HG03097 (cell line): ENCODE results near the gene LILRB5.
"Not testable (repeated sequence)": the region's sequence is repeated elsewhere in the genome, so short reads cannot be mapped to it uniquely, and the experiment has no call there.

Source experiments
- ATAC-seq: cut with Tn5 transposase; IDR thresholded peaks from one replicate; pipeline ENCODE4 v1.9.1; 2021; ENCODE audit not compliant: unreplicated experiment, low FRiP score

Gene LILRB5

DNA sequence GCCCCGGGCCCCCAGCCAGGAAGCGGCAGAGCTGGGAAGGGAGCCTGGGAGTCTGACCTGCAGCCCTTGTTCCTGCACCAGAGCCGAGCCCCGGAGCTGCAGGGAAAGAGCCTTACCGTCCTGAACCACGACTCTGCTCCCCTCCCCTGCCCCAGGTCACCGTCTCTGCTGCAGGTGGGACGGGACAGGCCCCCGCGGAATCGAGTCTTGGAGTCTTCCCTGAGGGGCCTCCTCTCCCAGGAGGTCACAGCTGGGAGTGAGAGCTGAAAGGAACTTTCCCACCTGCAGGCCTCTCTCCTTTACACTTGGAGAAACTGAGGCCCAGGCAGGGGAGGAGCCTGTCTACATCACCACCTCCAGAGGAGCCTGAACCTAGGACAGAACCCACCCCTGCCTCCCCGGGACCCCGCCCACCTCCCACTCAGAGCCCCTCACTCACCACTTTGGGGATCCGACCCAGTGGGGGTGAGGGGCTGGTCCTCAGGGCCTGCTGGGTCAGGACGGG is 20.1 kb upstream of the LILRB5 start:
- not testable (repeated sequence) for ATAC-seq

DNA sequence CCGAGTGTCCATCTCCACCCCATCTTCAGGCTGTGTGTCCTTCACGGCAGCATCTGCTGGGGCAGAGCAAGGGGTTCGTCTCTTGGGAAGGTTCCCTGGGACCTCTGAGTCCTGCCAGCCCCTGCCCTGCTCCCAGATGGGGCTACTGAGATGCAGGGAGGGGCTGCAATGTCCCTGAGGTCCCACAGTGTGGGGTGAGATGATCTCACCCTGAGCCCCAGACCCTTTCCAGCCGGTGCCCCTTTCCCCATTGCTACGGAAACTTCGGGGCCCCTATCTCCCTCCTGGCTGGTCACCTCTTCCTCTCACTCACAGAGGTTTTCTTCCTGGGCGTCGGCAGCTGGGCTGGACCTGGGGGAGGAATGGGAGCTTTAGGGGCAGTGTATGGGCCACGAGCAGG is 18.9 kb upstream of the LILRB5 start:
- ATAC-seq: no peak

DNA sequence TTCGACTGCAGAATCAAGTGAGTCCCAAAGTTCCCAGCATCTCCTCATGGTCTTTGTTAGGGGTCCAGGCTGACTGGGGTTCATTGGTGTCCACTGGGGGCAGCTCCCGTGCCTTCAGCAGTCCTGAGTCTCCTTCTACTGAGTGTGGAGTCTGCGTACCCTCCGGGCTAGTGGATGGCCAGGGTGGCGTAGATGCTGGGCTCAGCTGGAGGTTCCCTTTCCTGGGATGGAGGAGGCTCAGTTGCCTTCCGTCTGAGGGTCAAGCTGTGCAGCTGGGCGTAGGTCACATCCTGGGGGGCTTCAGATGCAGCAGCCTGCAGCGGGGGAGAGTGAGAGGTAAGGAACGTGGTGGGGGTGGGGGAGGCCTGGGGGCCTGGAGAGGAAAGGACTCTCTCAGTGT is 17.4 kb upstream of the LILRB5 start:
- not testable (repeated sequence) for ATAC-seq

DNA sequence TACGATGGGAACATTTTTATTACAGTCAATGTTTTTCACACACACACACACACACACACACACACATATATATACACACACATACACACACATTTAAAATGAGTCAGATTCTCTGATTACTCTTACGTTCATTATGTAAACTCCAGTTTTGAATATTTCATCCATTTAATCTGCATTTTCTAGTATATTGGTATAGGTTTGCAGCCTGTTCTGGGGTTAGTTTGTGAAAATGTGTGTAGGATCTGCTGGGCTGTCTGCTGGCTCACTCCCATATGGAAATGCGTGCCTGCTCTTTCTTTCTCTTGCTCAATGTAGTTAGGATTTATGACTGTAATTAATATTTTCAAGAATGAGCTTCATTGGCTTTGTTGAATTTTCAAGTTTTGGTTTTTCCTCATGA is 16.7 kb upstream of the LILRB5 start:
- ATAC-seq: no peak

DNA sequence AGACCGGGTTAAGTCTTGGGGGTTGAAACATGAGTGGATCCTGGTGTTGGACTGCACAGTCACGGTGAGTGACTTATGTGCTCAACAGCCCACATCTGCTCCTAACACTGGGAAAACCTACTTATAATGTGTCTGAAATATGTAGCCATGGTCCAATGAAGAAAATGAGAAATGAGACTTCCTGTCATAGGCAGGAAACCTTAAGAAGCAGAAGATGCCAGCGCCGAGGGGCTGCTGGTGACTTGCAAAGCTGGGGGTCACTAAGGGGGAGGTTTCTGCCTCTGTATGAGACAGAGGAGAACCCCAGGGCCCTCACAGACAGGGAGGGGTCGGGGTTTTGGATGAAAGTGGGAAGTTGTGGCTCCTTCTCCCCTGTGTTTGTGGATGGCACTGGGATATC is 15.1 kb upstream of the LILRB5 start:
- not testable (repeated sequence) for ATAC-seq

DNA sequence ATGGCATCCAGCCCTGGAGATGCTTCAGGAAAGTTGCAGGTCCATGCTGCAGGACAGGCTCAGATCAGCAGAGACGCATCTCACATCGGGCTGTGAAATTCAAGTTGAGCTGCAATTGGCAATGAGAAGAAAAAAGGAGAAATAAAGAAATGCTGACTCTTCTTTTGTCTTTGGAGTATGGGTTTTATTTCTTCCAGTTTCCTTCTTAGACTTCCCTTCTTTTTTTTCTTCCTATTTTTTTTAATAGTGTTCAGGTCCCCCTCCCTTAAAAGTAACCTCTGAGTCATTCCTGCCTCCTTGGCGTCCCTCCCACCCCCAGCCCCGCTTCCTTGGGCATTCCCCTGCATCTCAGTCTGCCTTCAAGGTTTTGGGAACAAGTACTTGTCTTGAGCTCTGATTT is 14.5 kb upstream of the LILRB5 start:
- ATAC-seq: not testable (repeated sequence)

DNA sequence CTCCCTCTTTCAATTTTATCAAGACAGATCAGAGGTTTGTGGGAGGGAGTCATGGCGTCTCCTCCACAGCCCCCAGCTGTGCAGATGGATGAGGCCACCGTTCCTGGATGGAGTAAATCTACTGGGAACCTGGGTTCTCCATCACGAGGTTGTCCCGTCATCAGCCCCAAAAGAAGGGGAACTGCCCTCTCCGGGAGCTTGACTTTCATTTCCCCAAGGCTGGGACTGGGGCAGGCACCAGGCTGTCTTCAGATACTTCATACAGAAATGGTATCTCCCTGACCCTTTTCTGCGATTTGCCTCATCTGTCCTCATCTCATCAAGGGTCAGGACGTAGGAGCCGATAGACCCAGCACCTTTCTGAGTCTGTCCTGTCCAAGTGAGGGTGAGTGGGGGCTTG is 14.0 kb upstream of the LILRB5 start:
- ATAC-seq: no peak

DNA sequence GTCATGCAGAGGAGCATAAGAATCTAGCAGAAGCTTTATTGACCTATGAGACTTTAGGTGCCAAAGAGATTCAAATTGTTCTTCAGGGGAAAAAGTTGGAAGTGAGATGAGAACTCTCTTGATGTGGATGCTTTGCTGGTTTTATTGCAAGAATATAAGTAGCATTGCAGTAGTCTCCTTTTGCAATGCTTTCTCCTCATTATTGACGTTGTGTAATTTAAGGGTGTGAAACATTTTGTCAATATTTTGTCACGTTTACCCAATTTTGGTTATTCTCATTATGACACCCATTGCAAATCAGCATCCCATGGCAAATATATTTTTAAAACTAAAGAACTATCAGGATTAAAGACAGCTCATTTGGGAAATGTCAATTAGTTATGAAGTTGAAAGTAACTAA is 11.9 kb upstream of the LILRB5 start:
- no peak for ATAC-seq

DNA sequence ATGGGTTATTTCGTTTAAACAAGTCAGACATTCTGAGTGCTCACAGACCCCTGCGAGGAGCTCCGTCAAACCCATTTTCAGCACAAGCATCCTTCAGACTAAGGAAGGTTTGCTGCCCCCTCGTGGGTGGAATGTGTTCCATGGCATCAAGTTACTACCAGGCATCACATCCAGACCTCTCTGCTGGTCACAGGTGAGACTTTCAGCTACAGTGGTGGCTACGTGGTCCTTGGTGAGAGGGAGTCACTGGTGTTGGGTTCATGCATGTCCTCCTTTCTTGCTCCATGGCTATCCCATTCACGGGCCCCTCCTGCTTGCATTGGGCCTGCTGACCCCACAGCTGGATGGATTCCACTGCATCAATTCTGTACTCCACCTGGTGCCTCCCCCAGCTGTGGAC is 9.1 kb upstream of the LILRB5 start:
- no peak for ATAC-seq

DNA sequence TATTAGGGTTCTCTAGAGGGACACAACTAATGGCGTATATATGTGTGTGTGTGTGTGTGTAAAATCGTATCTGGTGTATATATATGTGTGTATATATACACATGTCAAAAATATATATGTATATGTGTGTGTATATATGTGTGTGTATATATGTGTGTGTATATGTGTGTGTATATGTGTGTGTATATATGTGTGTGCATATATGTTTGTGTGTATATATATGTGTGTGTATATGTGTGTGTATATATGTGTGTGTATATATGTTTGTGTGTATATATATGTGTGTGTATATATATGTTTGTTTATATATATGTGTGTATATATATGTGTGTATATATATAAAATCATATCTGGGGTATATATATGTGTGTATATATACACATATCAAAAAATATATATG is 5.4 kb upstream of the LILRB5 start:
- ATAC-seq: no peak

DNA sequence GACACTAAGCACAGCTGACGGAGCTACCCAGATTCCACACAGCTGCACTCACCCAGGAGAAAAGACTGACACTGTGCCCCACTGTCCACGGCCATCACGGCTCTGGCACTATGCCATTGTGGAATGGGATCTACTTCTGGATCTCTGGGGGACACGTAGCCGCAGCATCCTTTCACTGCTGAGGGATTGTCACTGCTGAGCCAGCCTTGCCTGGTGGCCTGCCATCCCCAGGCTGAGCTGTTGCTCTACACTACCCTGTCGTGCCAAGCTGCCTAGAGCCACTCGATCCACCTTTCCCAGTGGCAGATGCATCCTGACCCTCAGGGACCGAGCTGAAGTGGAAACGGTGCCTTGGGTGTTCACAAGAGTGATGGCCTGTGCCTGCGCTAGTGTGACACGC is 5.0 kb upstream of the LILRB5 start:
- no peak for ATAC-seq

DNA sequence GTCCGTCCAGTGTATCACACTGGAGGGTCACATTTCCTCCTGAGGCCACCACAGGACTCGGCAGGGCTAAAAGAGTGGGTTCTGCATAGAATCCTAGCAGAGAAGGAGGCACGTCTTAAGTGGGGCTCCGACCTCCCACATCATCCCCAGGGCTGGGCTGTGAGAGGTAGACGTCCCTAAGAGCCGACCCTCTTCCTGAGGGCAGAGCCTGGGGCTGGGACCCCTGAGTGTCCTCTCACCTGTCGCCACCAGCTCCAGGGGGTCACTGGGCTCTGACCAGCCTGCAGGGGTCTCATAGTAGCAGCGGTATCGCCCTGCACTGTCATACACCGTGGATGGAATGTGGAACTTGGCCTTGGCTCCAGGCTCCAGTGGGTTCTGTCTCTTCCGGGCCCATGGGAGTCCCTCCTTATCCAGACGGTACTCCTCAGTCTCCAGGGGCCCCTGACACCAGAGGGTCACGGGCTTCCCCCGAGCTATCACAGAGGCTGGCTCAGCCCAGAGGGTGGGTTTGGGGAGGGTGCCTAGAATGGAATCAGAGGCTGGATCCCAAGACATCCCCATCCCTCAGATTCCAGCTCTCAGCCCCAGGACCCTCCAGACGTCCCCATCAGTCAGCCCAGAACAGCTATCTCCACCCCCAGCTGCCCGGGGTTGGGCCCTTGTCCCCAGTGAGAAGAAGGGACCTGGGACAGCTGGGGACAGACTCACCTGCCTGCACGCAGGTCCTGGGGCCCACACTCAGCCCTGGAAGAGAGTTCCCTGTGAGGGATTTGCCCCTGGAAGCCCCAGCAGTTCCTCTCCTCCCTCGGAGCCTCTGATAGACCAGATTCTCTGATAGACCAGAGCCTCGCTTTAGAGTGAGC is 590 bp downstream of the LILRB5 start:
- ATAC-seq: no peak

DNA sequence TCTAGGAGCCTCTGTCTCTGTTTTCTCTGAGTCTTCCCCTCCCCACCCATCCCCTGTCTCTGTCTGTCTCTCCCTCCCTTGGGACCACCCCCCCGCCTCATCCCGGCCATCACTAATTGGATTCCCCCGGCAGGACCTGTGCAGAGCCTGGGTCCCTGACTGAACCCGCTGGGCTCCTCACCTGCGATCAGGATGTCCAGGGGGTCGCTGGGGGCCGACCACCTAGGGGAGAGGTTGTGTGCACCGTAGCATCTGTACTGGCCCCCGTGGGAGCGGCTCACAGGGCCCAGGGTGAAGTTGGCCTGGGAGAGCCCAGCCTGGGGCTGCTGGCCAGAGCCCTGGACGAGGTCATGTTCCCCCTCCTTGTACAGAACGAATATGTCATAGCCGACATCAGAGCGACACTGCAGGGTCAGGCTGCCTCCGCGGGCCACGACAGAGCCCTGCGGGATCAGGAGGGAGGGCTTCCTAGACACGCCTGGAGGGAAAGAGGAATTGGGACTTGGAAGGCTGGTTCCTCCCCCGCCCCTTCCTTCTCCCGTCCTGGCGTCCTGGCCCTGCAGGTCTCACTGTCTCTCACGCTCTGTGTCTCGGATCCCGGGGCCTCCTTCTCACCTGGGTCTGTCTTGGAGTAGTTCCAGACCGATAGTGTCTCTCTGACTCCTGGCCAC is 1.8 kb downstream of the LILRB5 start:
- ATAC-seq: no peak

DNA sequence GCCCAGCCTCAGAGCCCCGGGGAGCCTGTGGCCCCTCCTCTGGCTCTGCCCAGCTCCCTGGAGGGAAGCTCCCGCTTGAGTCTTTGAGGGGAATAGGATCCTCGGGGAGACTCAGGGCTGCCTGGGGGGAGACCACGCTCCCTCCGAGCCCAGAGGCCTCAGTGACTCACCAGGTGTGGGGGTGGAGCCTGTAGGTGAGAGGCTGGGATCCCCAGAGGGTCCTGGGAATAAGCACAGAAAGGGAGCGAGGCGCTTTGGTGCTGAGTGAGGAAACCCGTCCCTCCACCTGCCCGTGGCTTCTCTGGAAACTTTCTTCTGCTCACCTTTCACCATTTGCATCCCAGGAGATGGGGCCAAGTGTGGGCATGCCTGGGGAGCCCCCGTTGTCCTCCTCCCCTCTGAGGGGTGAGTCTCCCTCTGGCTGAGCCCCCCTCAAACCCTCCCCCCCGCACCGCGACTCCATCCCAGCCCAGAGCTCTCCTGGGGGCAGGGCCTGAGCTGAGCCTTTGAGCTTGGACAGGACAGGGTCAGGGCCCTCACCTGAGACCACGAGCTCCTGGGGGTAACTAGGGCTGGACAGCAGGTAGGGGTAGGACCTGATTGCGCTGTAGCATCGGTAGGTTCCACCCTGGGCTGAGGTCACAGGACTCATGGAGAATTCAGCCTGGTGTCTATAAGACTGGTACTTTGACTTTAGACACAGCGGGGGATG is 2.7 kb downstream of the LILRB5 start:
- no peak for ATAC-seq

DNA sequence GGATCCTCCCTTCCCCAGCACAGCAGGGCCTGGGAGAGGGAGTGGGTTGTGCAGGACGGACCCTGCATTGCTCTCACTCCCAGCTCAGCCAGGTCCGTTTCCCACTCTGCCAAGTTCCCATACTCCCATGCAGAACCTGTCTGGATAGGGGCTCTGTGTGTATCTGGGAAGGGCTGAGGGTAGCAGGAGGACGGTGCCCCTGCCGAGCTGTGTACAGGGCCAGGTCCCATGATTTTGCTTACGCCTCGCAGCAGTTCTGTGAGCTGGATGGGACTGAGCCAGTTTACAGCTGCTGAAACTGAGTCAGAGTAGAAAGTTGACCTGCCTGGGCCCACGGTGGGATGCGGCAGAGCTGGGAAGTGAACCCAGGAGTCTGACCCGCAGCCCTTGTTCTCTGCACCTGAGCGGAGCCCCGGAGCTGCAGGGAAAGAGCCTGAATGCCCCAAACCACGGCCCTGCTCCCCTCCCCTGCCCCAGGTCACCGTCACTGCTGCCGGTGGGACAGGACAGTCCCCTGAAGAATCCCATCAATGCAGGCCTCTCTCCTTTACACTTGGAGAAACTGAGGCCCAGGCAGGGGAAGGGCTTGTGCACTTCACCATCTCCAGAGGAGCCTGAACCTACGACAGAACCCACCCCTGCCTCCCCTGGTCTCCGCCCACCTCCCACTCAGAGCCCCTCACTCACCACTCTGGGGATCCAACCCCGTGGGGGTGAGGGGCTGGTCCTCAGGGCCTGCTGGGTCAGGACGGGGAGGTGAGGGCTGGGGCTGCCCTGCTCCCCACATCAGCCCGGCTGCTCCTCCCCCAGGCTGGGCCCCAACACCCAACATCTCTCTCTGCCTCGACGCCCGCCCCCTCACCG is 3.5 kb downstream of the LILRB5 start:
- ATAC-seq: no peak

DNA sequence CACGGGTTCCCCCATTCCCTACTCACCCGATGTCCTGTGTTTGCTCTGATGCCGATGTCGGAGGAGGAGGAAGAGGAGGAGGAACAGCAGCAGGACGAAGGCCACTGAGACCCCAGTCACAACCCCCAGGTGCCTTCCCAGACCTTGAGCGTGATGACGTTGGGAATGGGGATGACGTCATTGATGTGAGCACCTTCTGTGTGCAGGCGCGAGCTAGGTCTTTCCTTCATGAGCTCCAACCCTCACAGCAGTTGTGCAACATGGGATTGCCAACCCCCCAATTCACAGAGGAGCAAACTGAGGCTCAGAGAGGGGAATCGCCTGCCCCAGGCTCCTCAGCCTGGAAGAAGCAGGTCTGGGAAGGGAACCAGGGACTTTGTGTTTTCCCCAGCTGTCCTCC is 4.2 kb downstream of the LILRB5 start:
- ATAC-seq: no peak

DNA sequence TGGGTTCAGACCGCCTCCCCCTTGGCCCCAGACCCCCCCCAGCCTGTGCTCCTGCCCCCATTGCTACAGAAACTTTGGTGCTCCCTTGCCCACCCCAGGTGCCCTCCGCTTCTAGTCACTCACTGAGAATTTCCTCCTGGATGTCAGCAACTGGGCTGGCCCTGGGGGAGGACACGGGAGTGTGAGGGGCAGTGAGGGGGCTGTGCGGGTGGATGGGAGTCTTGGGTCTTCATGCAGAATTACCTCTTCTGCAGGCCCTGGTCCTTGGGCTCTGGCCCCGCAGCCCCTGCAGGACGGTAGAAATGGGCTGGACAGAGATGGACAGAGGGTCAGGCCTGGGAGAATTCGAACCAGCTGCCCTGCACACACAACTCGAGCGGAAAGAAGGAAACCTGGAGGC is 4.8 kb downstream of the LILRB5 start:
- ATAC-seq: no peak

DNA sequence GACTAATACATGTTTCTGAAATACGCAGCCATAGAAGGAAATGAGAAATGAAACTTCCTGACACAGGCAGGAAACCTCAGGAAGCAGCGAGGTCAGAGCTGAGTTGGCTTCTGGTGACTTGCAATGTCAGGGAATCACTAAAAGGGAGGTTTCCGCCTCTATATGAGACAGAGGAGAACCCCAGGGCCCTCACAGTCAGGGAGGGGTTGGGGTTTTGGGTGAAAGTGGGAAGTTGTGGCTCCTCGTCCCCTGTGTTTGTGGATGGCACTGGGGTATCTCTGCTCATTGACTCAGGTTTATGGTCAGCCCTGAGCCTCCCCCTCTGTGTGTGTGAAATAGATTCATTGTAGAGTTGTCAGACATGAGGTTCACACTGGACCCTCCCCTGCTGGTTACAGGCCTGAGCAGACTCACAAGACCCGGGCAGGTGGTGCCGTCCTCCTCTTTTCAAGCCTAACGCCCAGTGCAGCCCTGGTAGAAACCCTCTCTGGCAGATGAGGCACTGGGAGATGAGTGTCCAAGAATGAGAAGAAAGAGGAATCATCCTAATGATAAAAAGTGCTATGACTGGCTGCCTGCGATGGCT is 9.0 kb downstream of the LILRB5 start:
- no peak for ATAC-seq

DNA sequence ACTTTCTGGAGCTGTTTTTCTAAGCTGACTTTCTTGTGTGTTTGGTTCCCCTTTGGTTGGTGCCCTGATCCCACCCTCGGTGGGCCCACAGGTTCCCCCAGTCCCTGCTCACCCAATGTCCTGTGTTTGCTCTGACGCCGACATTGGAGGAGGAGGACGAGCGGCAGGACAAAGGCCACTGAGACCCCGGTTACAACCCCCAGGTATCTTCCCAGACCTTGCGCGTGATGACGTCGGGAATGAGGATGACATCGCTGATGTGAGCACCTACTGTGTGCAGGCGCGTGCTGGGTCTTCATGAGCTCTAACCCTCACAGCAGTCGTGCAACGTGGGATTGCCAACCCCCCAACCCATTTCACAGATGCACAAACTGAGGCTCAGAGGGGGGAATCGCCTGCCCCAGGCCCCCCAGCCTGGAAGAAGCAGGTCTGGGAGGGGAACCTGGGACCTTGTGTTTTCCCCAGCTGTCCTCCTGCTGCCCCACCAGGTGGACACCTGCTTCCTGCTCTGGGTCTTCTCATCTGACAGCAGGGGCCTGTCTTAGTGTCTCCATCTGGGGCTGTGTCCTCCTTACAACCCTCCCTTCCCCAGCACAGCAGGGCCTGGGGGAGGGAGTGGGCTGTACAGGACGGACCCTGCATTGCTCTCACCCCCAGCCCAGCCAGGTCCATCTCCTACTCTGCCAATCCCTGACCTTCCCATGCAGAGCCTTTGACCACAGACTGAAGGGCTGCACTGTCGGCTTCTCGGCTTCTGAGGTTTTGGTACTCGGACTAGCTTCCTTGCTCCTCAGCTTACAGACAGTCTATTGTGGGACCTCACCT is 9.8 kb downstream of the LILRB5 start:
- no peak for ATAC-seq
